Omental fat pad (tissue), 4 donors: ENCODE results near the gene SLC5A2. TPM values are rescaled to one million over a fixed set of nuclear protein-coding genes. Genes with fewer than 3 reads are reported as not detected.
"Not testable (repeated sequence)": the region's sequence is repeated elsewhere in the genome, so short reads cannot be mapped to it uniquely, and the experiment has no call there.

Source experiments
- ATAC-seq: fragments of 150-250 bp; one replicate; pipeline ENCODE4 v1.9.1; 2016; ENCODE audit warnings: mild to moderate bottlenecking, moderate library complexity; ENCODE audit not compliant: low FRiP score
- DNase-seq: peaks from one replicate; pipeline ENCODE4 v3.0.0-alpha.2; 2019; ENCODE audit warnings: low spot score
- CTCF ChIP-seq, 3 donors: fragments of 450-650 bp; IDR thresholded peaks; one replicate each; pipeline ENCODE4 v1.5.1; 2016 to 2017; ENCODE audit warnings: antibody characterized with exemption in 3 of 3, mild to moderate bottlenecking in 3 of 3, moderate library complexity in 2 of 3
- total RNA-seq, 4 donors: library from RNA; depleted of rRNA; stranded (reverse); fragments of >200 nt; gene quantifications; one replicate each; pipeline ENCODE4 v1.1.0, GENCODE V29; 2016

Gene SLC5A2
- total RNA-seq, 4 donors from 2014 or later, result not detected

GRCh38 chr16:31479751-31480150, 3.2 kb upstream of the SLC5A2 start:
- DNase-seq (no peak), ATAC-seq (no peak)
- TF ChIP-seq CTCF (IDR thresholded peaks at IDR 0.05), result no peak

- no peak for TF ChIP-seq CTCF (IDR thresholded peaks at IDR 0.05)
- ATAC-seq, result no peak
- no peak for DNase-seq
These were observed 1.9 kb upstream of the SLC5A2 start for GRCh38 chr16:31480851-31481536.

- not testable (repeated sequence) for DNase-seq, ATAC-seq
These were observed 1.1 kb downstream of the SLC5A2 start for GRCh38 chr16:31484048-31484447.

- TF ChIP-seq CTCF (IDR thresholded peaks at IDR 0.05), result no peak
- ATAC-seq (no peak), DNase-seq (no peak)
These were observed 1.7 kb downstream of the SLC5A2 start for GRCh38 chr16:31484491-31485171.

- TF ChIP-seq CTCF (IDR thresholded peaks at IDR 0.05), result no peak
- ATAC-seq, result no peak
- DNase-seq, result no peak
These were observed 2.6 kb downstream of the SLC5A2 start for GRCh38 chr16:31485571-31485970.

- ATAC-seq, result no peak
- TF ChIP-seq CTCF (IDR thresholded peaks at IDR 0.05), result no peak
- no peak for DNase-seq
These were observed 3.1 kb downstream of the SLC5A2 start for GRCh38 chr16:31486045-31486444.

GRCh38 chr16:31487071-31487719, 4.3 kb downstream of the SLC5A2 start:
- no peak for TF ChIP-seq CTCF (IDR thresholded peaks at IDR 0.05)
- DNase-seq (no peak), ATAC-seq (no peak)
